Stimulated activated CD8-positive, alpha-beta memory T cell treated with anti-CD3 and anti-CD28 coated beads, Interleukin-4, amount 100 ng/mL, for 48 hours (primary cell): ENCODE results near the gene NEK1.

Experiments
- DNase-seq: peaks from one replicate; pipeline ENCODE4 v3.0.0-alpha.2; 2020

The NEK1 gene

GRCh38 chr4:169417629-169418282 is 194.6 kb downstream of the NEK1 start:
- DNase-seq, result no peak

- DNase-seq, result no peak
Observed at GRCh38 chr4:169416997-169417396, 195.4 kb downstream of the NEK1 start.

GRCh38 chr4:169416461-169416860 is 195.9 kb downstream of the NEK1 start:
- no peak for DNase-seq

GRCh38 chr4:169414913-169415312 is 197.5 kb downstream of the NEK1 start:
- no peak for DNase-seq

- no peak for DNase-seq
Observed at GRCh38 chr4:169412046-169412445, 200.3 kb downstream of the NEK1 start.

GRCh38 chr4:169410839-169411770 is 201.3 kb downstream of the NEK1 start:
- DNase-seq, result peak; percentile 57

- DNase-seq, result no peak
Observed at GRCh38 chr4:169407217-169407845, 205.1 kb downstream of the NEK1 start.

- no peak for DNase-seq
Observed at GRCh38 chr4:169404960-169405359, 207.4 kb downstream of the NEK1 start.

GRCh38 chr4:169400832-169401231 is 211.6 kb downstream of the NEK1 start:
- no peak for DNase-seq

GRCh38 chr4:169399976-169400767 is 212.2 kb downstream of the NEK1 start:
- no peak for DNase-seq

GRCh38 chr4:169398316-169398715 is 214.1 kb downstream of the NEK1 start:
- no peak for DNase-seq

- no peak for DNase-seq
Observed at GRCh38 chr4:169397762-169398161, 214.6 kb downstream of the NEK1 start.

GRCh38 chr4:169385376-169385775 is 227.0 kb downstream of the NEK1 start:
- DNase-seq, result no peak

- no peak for DNase-seq
Observed at GRCh38 chr4:169384779-169385178, 227.6 kb downstream of the NEK1 start.

GRCh38 chr4:169383724-169384123 is 228.7 kb downstream of the NEK1 start:
- no peak for DNase-seq

- no peak for DNase-seq
Observed at GRCh38 chr4:169379688-169380087, 232.7 kb downstream of the NEK1 start.

- DNase-seq, result no peak
Observed at GRCh38 chr4:169377367-169377766, 235.0 kb downstream of the NEK1 start.

GRCh38 chr4:169376421-169376820 is 236.0 kb downstream of the NEK1 start:
- DNase-seq, result no peak

- DNase-seq, result no peak
Observed at GRCh38 chr4:169372791-169373190, 239.6 kb downstream of the NEK1 start.

GRCh38 chr4:169369634-169370033 is 242.7 kb downstream of the NEK1 start:
- no peak for DNase-seq

- DNase-seq, result no peak
Observed at GRCh38 chr4:169367826-169368225, 244.6 kb downstream of the NEK1 start.

- no peak for DNase-seq
Observed at GRCh38 chr4:169366821-169367220, 245.6 kb downstream of the NEK1 start.

GRCh38 chr4:169362607-169363006 is 249.8 kb downstream of the NEK1 start:
- DNase-seq, result no peak
